Neutrophil (primary cell): ENCODE results near the gene ALPK1.

Experiments used
- H3K27ac ChIP-seq: fragments of 200-600 bp; sonication (generic); 2 replicates; pipeline ENCODE4 v1.5.1; 2016; ENCODE audit warnings: mild to moderate bottlenecking, moderate library complexity
- H3K27me3 ChIP-seq: fragments of 200-600 bp; sonication (generic); 2 replicates; pipeline ENCODE4 v1.6.0; 2016; ENCODE audit warnings: mild to moderate bottlenecking
- H3K36me3 ChIP-seq: fragments of 200-600 bp; sonication (generic); 2 replicates; pipeline ENCODE4 v1.5.1; 2017
- H3K4me1 ChIP-seq, 2 experiments: fragments of 200-600 bp in 1 of 2; sonication (generic) in 1 of 2; 1 replicate in 1 of 2; 2 replicates in 1 of 2; pipeline versions ENCODE4 v1.5.1 to v1.6.1; 2013 to 2016; ENCODE audit warnings: low read depth in 1 of 2, low read length in 1 of 2, mild to moderate bottlenecking in 1 of 2, moderate library complexity in 1 of 2; ENCODE audit not compliant: control insufficient read depth in 1 of 2, insufficient read depth in 1 of 2
- H3K4me3 ChIP-seq, 2 experiments: fragments of 200-600 bp in 1 of 2; sonication (generic) in 1 of 2; 1 replicate in 1 of 2; 2 replicates in 1 of 2; pipeline ENCODE4 v1.5.1; 2013 to 2016; ENCODE audit warnings: low read depth in 1 of 2, low read length in 1 of 2, mild to moderate bottlenecking in 1 of 2, moderate library complexity in 1 of 2
- H3K9me3 ChIP-seq: fragments of 200-600 bp; sonication (generic); 2 replicates; pipeline ENCODE4 v1.5.1; 2016
- TF ChIP-seq, protein P1 (sequence below): fragments of 200-600 bp; sonication (generic); IDR thresholded peaks from 2 replicates; pipeline ENCODE4 v1.5.1; 2016; ENCODE audit warnings: antibody characterized with exemption

Gene ALPK1

GRCh38 chr4:112327965-112328733 lies 31.0 kb downstream of the ALPK1 start:
- TF ChIP-seq, protein P1, sequence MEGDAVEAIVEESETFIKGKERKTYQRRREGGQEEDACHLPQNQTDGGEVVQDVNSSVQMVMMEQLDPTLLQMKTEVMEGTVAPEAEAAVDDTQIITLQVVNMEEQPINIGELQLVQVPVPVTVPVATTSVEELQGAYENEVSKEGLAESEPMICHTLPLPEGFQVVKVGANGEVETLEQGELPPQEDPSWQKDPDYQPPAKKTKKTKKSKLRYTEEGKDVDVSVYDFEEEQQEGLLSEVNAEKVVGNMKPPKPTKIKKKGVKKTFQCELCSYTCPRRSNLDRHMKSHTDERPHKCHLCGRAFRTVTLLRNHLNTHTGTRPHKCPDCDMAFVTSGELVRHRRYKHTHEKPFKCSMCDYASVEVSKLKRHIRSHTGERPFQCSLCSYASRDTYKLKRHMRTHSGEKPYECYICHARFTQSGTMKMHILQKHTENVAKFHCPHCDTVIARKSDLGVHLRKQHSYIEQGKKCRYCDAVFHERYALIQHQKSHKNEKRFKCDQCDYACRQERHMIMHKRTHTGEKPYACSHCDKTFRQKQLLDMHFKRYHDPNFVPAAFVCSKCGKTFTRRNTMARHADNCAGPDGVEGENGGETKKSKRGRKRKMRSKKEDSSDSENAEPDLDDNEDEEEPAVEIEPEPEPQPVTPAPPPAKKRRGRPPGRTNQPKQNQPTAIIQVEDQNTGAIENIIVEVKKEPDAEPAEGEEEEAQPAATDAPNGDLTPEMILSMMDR, result no peak
- Histone ChIP-seq H3K27me3 (no peaks in the 10 kb centered on the region), H3K36me3 (peaks cover 89% of the 10 kb centered on the region), H3K9me3 (no peaks in the 10 kb centered on the region), H3K4me1 (peaks cover 7 to 10% of the 10 kb centered on the region in 2 experiments), H3K4me3 (no peak overlapping the region), H3K27ac (no peak overlapping the region)

DNA sequence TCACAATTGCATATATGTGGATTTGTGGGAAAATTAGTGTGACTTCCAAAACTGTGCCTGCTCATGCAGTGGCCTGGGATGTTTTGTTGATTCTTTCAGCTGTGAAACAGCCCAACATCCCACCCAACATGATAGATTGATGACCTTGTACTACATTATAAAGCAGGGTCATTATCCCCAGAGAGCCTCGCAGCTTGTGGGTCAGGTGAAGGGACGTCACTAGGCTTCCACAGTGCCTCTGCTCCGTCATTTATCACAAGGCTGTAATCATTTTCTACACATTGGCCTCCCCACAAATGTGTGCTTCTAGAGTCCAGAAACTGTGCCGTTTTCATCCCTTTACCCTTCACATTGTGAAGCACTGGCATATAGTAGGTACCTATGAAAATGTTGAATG lies 31.6 kb downstream of the ALPK1 start:
- H3K4me1 ChIP-seq, result peaks cover 7 to 10% of the 10 kb centered on the region in 2 experiments
- no peak overlapping the region for H3K4me3 ChIP-seq
- peaks cover 90% of the 10 kb centered on the region for H3K36me3 ChIP-seq
- H3K27ac ChIP-seq, result no peak overlapping the region
- TF ChIP-seq, protein P1, result no peak
- no peaks in the 10 kb centered on the region for H3K27me3 ChIP-seq
- H3K9me3 ChIP-seq, result no peaks in the 10 kb centered on the region

- TF ChIP-seq, protein P1, result no peak
- no peaks in the 10 kb centered on the region for H3K27me3 ChIP-seq
- H3K9me3 ChIP-seq, result no peaks in the 10 kb centered on the region
- peaks cover 7 to 10% of the 10 kb centered on the region in 2 experiments for H3K4me1 ChIP-seq
- H3K27ac ChIP-seq, result peak overlapping the region; percentile 49
- no peak overlapping the region for H3K4me3 ChIP-seq
- H3K36me3 ChIP-seq, result peaks cover 85% of the 10 kb centered on the region
Measured at GRCh38 chr4:112329672-112330375, 32.7 kb downstream of the ALPK1 start.

GRCh38 chr4:112330921-112331320 lies 33.8 kb downstream of the ALPK1 start:
- no peaks in the 10 kb centered on the region for H3K9me3 ChIP-seq
- TF ChIP-seq, protein P1, result no peak
- no peaks in the 10 kb centered on the region for H3K27me3 ChIP-seq
- no peak overlapping the region for H3K27ac ChIP-seq
- H3K4me3 ChIP-seq, result no peak overlapping the region
- peaks cover 82% of the 10 kb centered on the region for H3K36me3 ChIP-seq
- H3K4me1 ChIP-seq, result peaks cover 7 to 10% of the 10 kb centered on the region in 2 experiments

DNA sequence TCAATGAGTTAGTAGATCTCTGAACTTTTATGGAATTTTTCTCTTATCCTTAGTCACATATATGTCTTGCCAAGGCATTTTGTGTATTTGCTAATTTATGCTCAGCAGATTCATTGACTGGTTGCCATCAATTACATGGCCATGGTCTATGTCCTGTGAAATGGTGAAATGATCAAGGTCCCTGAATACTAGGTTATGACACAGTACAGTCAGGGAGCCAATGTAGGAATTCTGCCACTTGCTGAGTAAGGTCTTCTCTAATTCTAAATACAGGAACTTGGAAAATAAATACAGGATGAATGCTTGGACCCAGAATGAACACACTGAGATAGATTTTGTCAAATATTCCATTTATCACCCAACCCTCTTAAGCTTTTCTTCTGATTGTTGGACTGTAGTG lies 35.2 kb downstream of the ALPK1 start:
- H3K4me1 ChIP-seq, result peaks cover 7 to 10% of the 10 kb centered on the region in 2 experiments
- H3K9me3 ChIP-seq, result no peaks in the 10 kb centered on the region
- no peak overlapping the region for H3K4me3 ChIP-seq
- TF ChIP-seq, protein P1, result no peak
- no peaks in the 10 kb centered on the region for H3K27me3 ChIP-seq
- H3K27ac ChIP-seq, result no peak overlapping the region
- H3K36me3 ChIP-seq, result peaks cover 67% of the 10 kb centered on the region
